WI38 (cell line): ENCODE results near the gene CLCN3.

ENCODE experiments used
- H3K4me3 ChIP-seq: 2 replicates; pipeline ENCODE4 v1.5.1; 2011; ENCODE audit warnings: low read depth, mild to moderate bottlenecking, control low read depth, low read length
- CTCF ChIP-seq: IDR thresholded peaks from 2 replicates; pipeline ENCODE4 v1.5.1; 2012; ENCODE audit warnings: low read depth, mild to moderate bottlenecking, control low read depth, low read length

CLCN3 gene

GRCh38 chr4:169611991-169612870 lies 8.1 kb upstream of the CLCN3 start, which contains the start of gene NEK1:
TSS of gene NEK1 (minus strand) at chr4:169612583. CDS start at chr4:169602630, 9,953 bp downstream.
- H3K4me3 ChIP-seq: peak within 1 kb of the TSS; percentile 93
- TF ChIP-seq CTCF: no peak

DNA sequence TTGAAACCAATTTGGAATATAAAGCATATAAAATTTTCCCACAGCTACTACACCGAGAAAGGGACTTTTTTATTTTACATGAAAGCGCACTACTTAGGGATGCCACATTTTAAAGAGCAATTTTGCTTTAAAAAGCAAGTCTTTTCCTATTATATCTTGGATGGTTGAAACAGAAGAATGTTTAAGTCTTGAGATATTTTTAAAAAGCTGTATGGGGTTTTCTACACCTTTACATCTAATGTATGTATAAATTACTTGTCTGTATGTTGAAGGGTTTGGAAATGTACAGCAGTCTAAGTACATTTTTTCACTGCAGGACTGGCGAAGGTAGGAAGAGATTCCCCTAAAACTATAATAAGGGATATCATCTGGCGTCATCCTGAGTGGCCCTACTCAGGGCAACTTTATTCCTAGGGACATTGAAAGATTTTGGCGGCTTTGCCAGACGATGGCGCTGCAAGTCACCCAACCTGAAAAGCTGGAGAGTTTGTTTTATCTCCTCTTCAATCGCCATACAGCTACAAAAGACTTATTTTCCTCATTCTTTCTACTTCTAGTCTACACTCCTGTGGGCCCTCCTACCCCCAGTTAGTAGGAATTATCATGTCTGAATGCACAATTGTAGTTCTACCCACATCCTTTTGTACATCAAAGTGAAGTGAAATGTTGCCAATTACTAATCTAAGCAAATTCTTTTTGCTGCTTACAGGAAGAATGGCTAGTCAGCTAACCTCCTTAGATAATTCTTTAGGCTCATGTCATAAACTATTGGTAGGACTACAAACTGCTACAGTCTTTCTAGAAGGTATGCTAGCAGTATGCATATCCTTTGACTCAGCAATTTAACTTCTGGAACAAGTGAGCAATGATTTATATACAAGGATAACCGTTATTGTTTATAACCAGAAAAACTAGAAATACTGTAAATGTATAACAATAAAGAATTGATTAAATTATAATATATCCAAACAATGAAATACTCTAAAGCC lies 7.2 kb upstream of the CLCN3 start:
- TF ChIP-seq CTCF: peak; percentile 67

GRCh38 chr4:169615467-169616106 lies 4.8 kb upstream of the CLCN3 start:
- TF ChIP-seq CTCF: no peak
- no peak overlapping the region for H3K4me3 ChIP-seq

More for the DNA sequence above, 7.2 kb upstream of the CLCN3 start:
- peak overlapping the region; percentile 93 for H3K4me3 ChIP-seq

DNA sequence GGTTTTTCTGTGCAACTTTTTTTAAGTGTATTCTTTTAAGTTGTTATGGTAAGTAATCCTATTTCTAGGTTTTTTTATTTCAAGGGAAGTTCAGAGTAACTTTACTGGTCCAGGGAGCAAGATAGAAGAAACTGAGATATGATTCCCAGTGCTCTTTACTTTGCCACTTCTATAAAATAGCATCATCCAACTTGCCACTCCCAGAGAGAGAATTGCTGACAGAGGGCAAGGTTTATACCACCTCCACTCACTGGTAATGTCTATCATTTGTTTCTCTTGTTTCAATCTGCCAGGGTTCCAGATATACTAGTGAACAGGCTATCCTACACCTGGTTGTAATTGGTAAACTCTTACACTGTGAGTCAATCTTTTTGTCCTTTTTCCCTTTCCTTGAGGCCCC lies 3.5 kb upstream of the CLCN3 start:
- no peak overlapping the region for H3K4me3 ChIP-seq
- no peak for TF ChIP-seq CTCF

- TF ChIP-seq CTCF: no peak
- no peak overlapping the region for H3K4me3 ChIP-seq
These were observed 3.1 kb upstream of the CLCN3 start for GRCh38 chr4:169617306-169617705.

DNA sequence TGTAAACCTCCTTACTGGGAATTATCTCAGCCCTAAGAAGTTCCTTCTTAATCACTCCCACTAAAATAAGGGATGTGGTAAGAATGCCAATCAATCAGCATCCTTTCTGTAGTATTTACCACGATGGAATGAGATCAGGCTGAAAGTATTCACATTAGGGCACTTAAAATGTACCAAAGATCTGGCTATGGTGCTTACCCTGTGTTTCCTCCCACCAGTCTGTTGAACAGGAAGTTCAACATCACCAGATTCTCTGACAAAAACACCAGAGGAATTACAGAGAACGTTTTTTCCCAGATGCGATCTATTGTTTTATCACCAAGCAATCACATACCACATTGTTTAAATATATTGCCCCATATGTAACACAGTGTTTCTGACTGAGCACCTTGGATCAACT lies 2.1 kb upstream of the CLCN3 start:
- no peak for TF ChIP-seq CTCF

More for the DNA sequence above, 2.1 kb upstream of the CLCN3 start:
- no peak overlapping the region for H3K4me3 ChIP-seq
